GM23338 (cell line): Measurements from ENCODE around the gene MYORG. TPM values are rescaled to one million over a fixed set of nuclear protein-coding genes. Genes with fewer than 3 reads are reported as not detected.
A peak's percentile ranks its signal among the peaks of the same experiment; 100 is the strongest.

Source experiments
- ATAC-seq: fragments of 200-7000 bp; cut with Tn5 transposase; 3 replicates; pipeline ENCODE4 v1.9.1; 2020
- DNase-seq: peaks from one replicate; pipeline ENCODE4 v3.0.0-alpha.2; 2015; ENCODE audit warnings: low spot score
- H2AFZ ChIP-seq: fragments of 200-600 bp; sonication (generic); 2 replicates; pipeline ENCODE4 v1.8.0; 2016; ENCODE audit warnings: antibody characterized with exemption, mild to moderate bottlenecking, moderate library complexity
- H3F3A ChIP-seq: fragments of 200-600 bp; sonication (generic); replicated peaks from 2 replicates; pipeline ENCODE4 v1.8.0; 2017; ENCODE audit warnings: antibody characterized with exemption, mixed run types, low read depth
- H3K27ac ChIP-seq: fragments of 200-600 bp; sonication (generic); 2 replicates; pipeline ENCODE4 v1.6.1; 2016; ENCODE audit warnings: low read depth
- H3K27me3 ChIP-seq: fragments of 200-600 bp; sonication (generic); 2 replicates; pipeline ENCODE4 v1.8.0; 2016; ENCODE audit warnings: mild to moderate bottlenecking, mixed run types, moderate library complexity; ENCODE audit not compliant: insufficient read depth
- H3K36me3 ChIP-seq: fragments of 200-600 bp; sonication (generic); 2 replicates; pipeline ENCODE4 v1.8.0; 2016; ENCODE audit warnings: mild to moderate bottlenecking; ENCODE audit not compliant: insufficient read depth
- H3K4me1 ChIP-seq: fragments of 200-600 bp; sonication (generic); 2 replicates; pipeline ENCODE4 v1.8.0; 2016; ENCODE audit warnings: mild to moderate bottlenecking, moderate library complexity; ENCODE audit not compliant: insufficient read depth
- H3K4me2 ChIP-seq: fragments of 200-600 bp; sonication (generic); 2 replicates; pipeline ENCODE4 v1.7.1; 2017; ENCODE audit warnings: mixed run types
- H3K4me3 ChIP-seq: fragments of 200-600 bp; sonication (generic); 2 replicates; pipeline ENCODE4 v1.6.1; 2016; ENCODE audit warnings: mixed run types
- H3K79me2 ChIP-seq: fragments of 200-600 bp; sonication (generic); replicated peaks from 2 replicates; pipeline ENCODE4 v1.8.0; 2017; ENCODE audit warnings: mild to moderate bottlenecking; ENCODE audit not compliant: insufficient read depth
- H3K9me2 ChIP-seq: fragments of 200-600 bp; sonication (generic); 2 replicates; pipeline ENCODE4 v1.8.0; 2017; ENCODE audit not compliant: insufficient read depth
- H4K20me1 ChIP-seq: fragments of 200-600 bp; sonication (generic); replicated peaks from 2 replicates; pipeline ENCODE4 v1.8.0; 2017; ENCODE audit warnings: mild to moderate bottlenecking; ENCODE audit not compliant: insufficient read depth
- H3K27ac Mint-ChIP-seq: 2 replicates; pipeline ENCODE4 v1.8.0; 2020; ENCODE audit warnings: inconsistent platforms, mild to moderate bottlenecking, moderate library complexity, mixed read lengths
- H3K27me3 Mint-ChIP-seq: 3 replicates; pipeline ENCODE4 v1.8.0; 2022; ENCODE audit warnings: low read depth, mild to moderate bottlenecking, moderate library complexity, mixed read lengths, inconsistent platforms; ENCODE audit not compliant: insufficient read depth, poor library complexity
- H3K36me3 Mint-ChIP-seq: 3 replicates; pipeline ENCODE4 v1.8.0; 2021; ENCODE audit warnings: low read depth, mild to moderate bottlenecking, inconsistent platforms, moderate library complexity, mixed read lengths
- H3K4me1 Mint-ChIP-seq: 3 replicates; pipeline ENCODE4 v1.8.0; 2020; ENCODE audit warnings: mild to moderate bottlenecking, inconsistent platforms, mixed read lengths
- H3K4me3 Mint-ChIP-seq: 3 replicates; pipeline ENCODE4 v1.8.0; 2021; ENCODE audit warnings: moderate library complexity, mild to moderate bottlenecking, inconsistent platforms, mixed read lengths
- H3K9me3 Mint-ChIP-seq: 3 replicates; pipeline ENCODE4 v1.8.0; 2020; ENCODE audit warnings: moderate library complexity, mild to moderate bottlenecking, inconsistent platforms, mixed read lengths
- CREB1 ChIP-seq: fragments of 250-450 bp; sonication (Bioruptor Pico); IDR thresholded peaks from 2 replicates; pipeline ENCODE4 v1.5.0; 2020; ENCODE audit warnings: low read depth, mild to moderate bottlenecking, moderate library complexity
- ETS1 ChIP-seq: IDR thresholded peaks from 2 replicates; pipeline ENCODE4 v1.6.1; 2016; ENCODE audit warnings: antibody characterized with exemption
- EZH2 ChIP-seq: fragments of 200-600 bp; sonication (generic); IDR thresholded peaks from one replicate; pipeline ENCODE4 v1.8.0; 2017; ENCODE audit warnings: antibody characterized with exemption, mild to moderate bottlenecking, low read depth; ENCODE audit not compliant: unreplicated experiment
- EZH2phosphoT487 ChIP-seq: fragments of 200-600 bp; sonication (generic); IDR thresholded peaks from one replicate; pipeline ENCODE4 v1.8.1; 2018; ENCODE audit warnings: antibody characterized with exemption; ENCODE audit not compliant: unreplicated experiment
- JUNB ChIP-seq: IDR thresholded peaks from one replicate; pipeline ENCODE4 v1.6.1; 2016; ENCODE audit warnings: antibody characterized with exemption; ENCODE audit not compliant: unreplicated experiment
- NANOG ChIP-seq: IDR thresholded peaks from 2 replicates; pipeline ENCODE4 v1.6.1; 2016; ENCODE audit warnings: antibody characterized with exemption, borderline replicate concordance
- POLR2AphosphoS5 ChIP-seq: IDR thresholded peaks from 2 replicates; pipeline ENCODE4 v1.6.1; 2016; ENCODE audit warnings: antibody characterized with exemption, low read depth
- STAT1 ChIP-seq: IDR thresholded peaks from one replicate; pipeline ENCODE4 v1.6.1; 2016; ENCODE audit warnings: antibody characterized with exemption; ENCODE audit not compliant: unreplicated experiment
- ZNF114 ChIP-seq: fragments of 250-450 bp; sonication (Bioruptor Pico); IDR thresholded peaks from 2 replicates; pipeline ENCODE4 v1.5.0; 2020; ENCODE audit warnings: mild to moderate bottlenecking, moderate library complexity
- ZNF331 ChIP-seq: fragments of 250-450 bp; sonication (Bioruptor Pico); IDR thresholded peaks from 2 replicates; pipeline ENCODE4 v1.5.0; 2020; ENCODE audit warnings: low read depth, mild to moderate bottlenecking, moderate library complexity
- ZNF462 ChIP-seq: fragments of 250-450 bp; sonication (Bioruptor Pico); IDR thresholded peaks from 2 replicates; pipeline ENCODE4 v1.5.0; 2020; ENCODE audit warnings: mild to moderate bottlenecking, moderate library complexity
- polyA plus RNA-seq: library from polyadenylated mRNA; unstranded; fragments of >200 nt; fragmentation: Nextera tagmentation; extraction: Ambion mirVana; gene quantifications from 2 replicates; pipeline ENCODE4 v1.2.1, GENCODE V29; 2016
- total RNA-seq: library from RNA; depleted of rRNA; stranded (reverse); fragments of >200 nt; shearing (Covaris generic); gene quantifications from 2 replicates; pipeline ENCODE4 v1.2.3, GENCODE V29; 2014
- TF ChIP-seq, protein P1 (sequence below): IDR thresholded peaks from one replicate; pipeline ENCODE4 v1.6.1; 2018; ENCODE audit warnings: antibody characterized with exemption; ENCODE audit not compliant: unreplicated experiment
- TF ChIP-seq, protein P2 (sequence below), 2 experiments: fragments of 200-600 bp in 1 of 2; sonication (generic) in 1 of 2; conservative IDR thresholded peaks; 2 replicates each; pipeline versions ENCODE4 v1.5.1 to v1.6.1; 2016 to 2017; ENCODE audit warnings: antibody characterized with exemption in 2 of 2, low read depth in 2 of 2, mild to moderate bottlenecking in 2 of 2, moderate library complexity in 1 of 2

The MYORG gene
- total and polyA plus RNA-seq, 2 experiments from 2014 or later = 1.5 to 7.3 TPM

- Histone ChIP-seq H3K79me2 (no peaks in the 10 kb centered on the region), H3K36me3 (no peaks in the 10 kb centered on the region), H3K4me3 (no peak overlapping the region), H3K4me2 (no peak overlapping the region), H3K9me2 (no peaks in the 10 kb centered on the region), H3K27ac (no peak overlapping the region), H4K20me1 (no peaks in the 10 kb centered on the region), H2AFZ (no peak overlapping the region), H3K4me1 (no peaks in the 10 kb centered on the region), H3F3A (no peaks in the 10 kb centered on the region), H3K27me3 (no peaks in the 10 kb centered on the region)
- Mint-ChIP-seq H3K27me3 (peaks cover 3% of the 10 kb centered on the region), H3K36me3 (no peaks in the 10 kb centered on the region), H3K27ac (no peak overlapping the region), H3K4me3 (no peak overlapping the region), H3K9me3 (no peaks in the 10 kb centered on the region), H3K4me1 (no peaks in the 10 kb centered on the region)
- DNase-seq (peak; percentile 23), ATAC-seq (peak; percentile 67)
- no peak for TF ChIP-seq STAT1
- TF ChIP-seq, protein P1, sequence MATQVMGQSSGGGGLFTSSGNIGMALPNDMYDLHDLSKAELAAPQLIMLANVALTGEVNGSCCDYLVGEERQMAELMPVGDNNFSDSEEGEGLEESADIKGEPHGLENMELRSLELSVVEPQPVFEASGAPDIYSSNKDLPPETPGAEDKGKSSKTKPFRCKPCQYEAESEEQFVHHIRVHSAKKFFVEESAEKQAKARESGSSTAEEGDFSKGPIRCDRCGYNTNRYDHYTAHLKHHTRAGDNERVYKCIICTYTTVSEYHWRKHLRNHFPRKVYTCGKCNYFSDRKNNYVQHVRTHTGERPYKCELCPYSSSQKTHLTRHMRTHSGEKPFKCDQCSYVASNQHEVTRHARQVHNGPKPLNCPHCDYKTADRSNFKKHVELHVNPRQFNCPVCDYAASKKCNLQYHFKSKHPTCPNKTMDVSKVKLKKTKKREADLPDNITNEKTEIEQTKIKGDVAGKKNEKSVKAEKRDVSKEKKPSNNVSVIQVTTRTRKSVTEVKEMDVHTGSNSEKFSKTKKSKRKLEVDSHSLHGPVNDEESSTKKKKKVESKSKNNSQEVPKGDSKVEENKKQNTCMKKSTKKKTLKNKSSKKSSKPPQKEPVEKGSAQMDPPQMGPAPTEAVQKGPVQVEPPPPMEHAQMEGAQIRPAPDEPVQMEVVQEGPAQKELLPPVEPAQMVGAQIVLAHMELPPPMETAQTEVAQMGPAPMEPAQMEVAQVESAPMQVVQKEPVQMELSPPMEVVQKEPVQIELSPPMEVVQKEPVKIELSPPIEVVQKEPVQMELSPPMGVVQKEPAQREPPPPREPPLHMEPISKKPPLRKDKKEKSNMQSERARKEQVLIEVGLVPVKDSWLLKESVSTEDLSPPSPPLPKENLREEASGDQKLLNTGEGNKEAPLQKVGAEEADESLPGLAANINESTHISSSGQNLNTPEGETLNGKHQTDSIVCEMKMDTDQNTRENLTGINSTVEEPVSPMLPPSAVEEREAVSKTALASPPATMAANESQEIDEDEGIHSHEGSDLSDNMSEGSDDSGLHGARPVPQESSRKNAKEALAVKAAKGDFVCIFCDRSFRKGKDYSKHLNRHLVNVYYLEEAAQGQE = no peak
- no peak for TF ChIP-seq JUNB
- TF ChIP-seq, protein P2, sequence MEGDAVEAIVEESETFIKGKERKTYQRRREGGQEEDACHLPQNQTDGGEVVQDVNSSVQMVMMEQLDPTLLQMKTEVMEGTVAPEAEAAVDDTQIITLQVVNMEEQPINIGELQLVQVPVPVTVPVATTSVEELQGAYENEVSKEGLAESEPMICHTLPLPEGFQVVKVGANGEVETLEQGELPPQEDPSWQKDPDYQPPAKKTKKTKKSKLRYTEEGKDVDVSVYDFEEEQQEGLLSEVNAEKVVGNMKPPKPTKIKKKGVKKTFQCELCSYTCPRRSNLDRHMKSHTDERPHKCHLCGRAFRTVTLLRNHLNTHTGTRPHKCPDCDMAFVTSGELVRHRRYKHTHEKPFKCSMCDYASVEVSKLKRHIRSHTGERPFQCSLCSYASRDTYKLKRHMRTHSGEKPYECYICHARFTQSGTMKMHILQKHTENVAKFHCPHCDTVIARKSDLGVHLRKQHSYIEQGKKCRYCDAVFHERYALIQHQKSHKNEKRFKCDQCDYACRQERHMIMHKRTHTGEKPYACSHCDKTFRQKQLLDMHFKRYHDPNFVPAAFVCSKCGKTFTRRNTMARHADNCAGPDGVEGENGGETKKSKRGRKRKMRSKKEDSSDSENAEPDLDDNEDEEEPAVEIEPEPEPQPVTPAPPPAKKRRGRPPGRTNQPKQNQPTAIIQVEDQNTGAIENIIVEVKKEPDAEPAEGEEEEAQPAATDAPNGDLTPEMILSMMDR (conservative IDR thresholded peaks at IDR 0.05; ENCODE audit: low read depth in 2 of 2) = no peak
- no peak for TF ChIP-seq ZNF331
- TF ChIP-seq CREB1 (CRISPR knock-in tag) = no peak
- TF ChIP-seq EZH2 = no peak
- no peak for TF ChIP-seq NANOG
- TF ChIP-seq ZNF462 (CRISPR knock-in tag) = no peak
- no peak for TF ChIP-seq EZH2phosphoT487
- no peak for TF ChIP-seq ETS1
- TF ChIP-seq POLR2AphosphoS5 = no peak
- TF ChIP-seq ZNF114 (CRISPR knock-in tag) = no peak
Measured at GRCh38 chr9:34400686-34401602, 24.2 kb upstream of the MYORG start.
